Heart right ventricle (tissue), 16 donors: ENCODE results near the gene RIBC2. TPM values are rescaled to one million over a fixed set of nuclear protein-coding genes. Genes with fewer than 3 reads are reported as not detected.

Source experiments
- ATAC-seq, 8 donors: fragments of 200-7000 bp; cut with Tn5 transposase; one replicate each; pipeline ENCODE4 v1.9.1; 2020; ENCODE audit warnings: mild to moderate bottlenecking in 8 of 8, moderate library complexity in 8 of 8, moderate number of reproducible peaks in 1 of 8
- DNase-seq, 2 donors: peaks; one replicate each; pipeline ENCODE4 v3.0.0-alpha.2; 2020
- H3K27ac ChIP-seq, 10 donors: fragments of 200-600 bp; sonication (generic) in 2 of 10; one replicate each; pipeline versions ENCODE4 v1.5.0 to v1.8.0; 2020 to 2022; ENCODE audit warnings: mild to moderate bottlenecking in 3 of 10
- H3K27me3 ChIP-seq, 7 donors: fragments of 200-600 bp; one replicate each; pipeline ENCODE4 v1.8.0; 2021 to 2022; ENCODE audit warnings: mild to moderate bottlenecking in 2 of 7
- H3K36me3 ChIP-seq, 9 donors: fragments of 200-600 bp; sonication (generic) in 1 of 9; one replicate each; pipeline versions ENCODE4 v1.5.0 to v1.8.0; 2020 to 2022; ENCODE audit warnings: mild to moderate bottlenecking in 2 of 9
- H3K4me1 ChIP-seq, 9 donors: fragments of 200-600 bp; sonication (generic) in 1 of 9; one replicate each; pipeline versions ENCODE4 v1.5.0 to v1.8.0; 2020 to 2022; ENCODE audit warnings: mild to moderate bottlenecking in 4 of 9
- H3K4me3 ChIP-seq, 10 donors: fragments of 200-600 bp; sonication (generic) in 2 of 10; one replicate each; pipeline versions ENCODE4 v1.5.0 to v1.8.0; 2020 to 2022; ENCODE audit warnings: mild to moderate bottlenecking in 7 of 10, moderate library complexity in 2 of 10
- H3K9me3 ChIP-seq, 11 donors: fragments of 200-600 bp in 10 of 11; sonication (generic) in 2 of 11; one replicate each; pipeline versions ENCODE4 v1.5.0 to v1.8.0; 2013 to 2022; ENCODE audit warnings: mild to moderate bottlenecking in 2 of 11, control low read depth in 1 of 11, moderate library complexity in 1 of 11
- WGBS, 2 donors: extraction: QIAGEN DNeasy Blood & Tissue Kit; methylation state at CpG; one replicate each; pipeline ENCODE4 v1.1.7; 2013; ENCODE audit warnings: inconsistent platforms in 1 of 2; 5-methylcytosine and 5-hydroxymethylcytosine counted together
- intact Hi-C, 10 donors: fragments of 100-400 bp; cut with DNase I; formaldehyde crosslinking; loops; one replicate each; pipeline versions ENCODE4 v1.11.1 to v1.14.2; 2022
- polyA plus RNA-seq, 2 donors: library from polyadenylated mRNA; stranded (reverse); fragments of 200-250 nt; gene quantifications; one replicate each; pipeline ENCODE4 v1.2.3, GENCODE V29; 2013
- total RNA-seq, 10 donors: library from RNA; stranded (reverse); fragmentation: NEBNext Ultra II Directional in 3 of 10; extraction: Animal tissue kit (Norgen Biotek cat#: 25700) in 3 of 10; gene quantifications; one replicate each; pipeline versions ENCODE4 v1.2.1 to v1.2.4, GENCODE V29; 2021 to 2023
- TF ChIP-seq, protein P1 (sequence below), 9 donors: fragments of 200-600 bp; sonication (generic) in 2 of 9; IDR thresholded peaks; one replicate each; pipeline versions ENCODE4 v1.5.0 to v1.8.0; 2021 to 2022; ENCODE audit warnings: antibody characterized with exemption in 9 of 9, mild to moderate bottlenecking in 5 of 9, moderate library complexity in 1 of 9
- donor health status: Arrhythmogenic right ventricular cardiomyopathy.
- donor health status: ischemic (EF 13 %, LVEDD 7.1; RV severe dilation, severe dysfunction).
- donor health status: healthy with polysubstance abuse.
- donor health status: DM: no; HTN: yes; CAD: no.
- donor health status: DM: no; HTN: no; CAD: no.
- donor health status: ischemic (EF 25% LVEDD 6.9; RV normal size, moderate dysfunction).
- donor health status: ischemic (EF 25% LVEDD 5.7; RV mildly dilated, moderate dysfunction).
- donor health status: healthy.
- donor health status: DM: yes; HTN: yes; CAD: no.
- donor health status: Ischemic cardiomyopathy.
- donor health status: ischemic (EF 35%, LVEDD 5.7; RV mildly dilated, moderate dysfunction).
- donor health status: nonischemic (EF 11% LVEDD 7.7; RV severe dilation, severe dysfunction).
- donor health status: DM: yes; HTN: yes; CAD: no.
- donor health status: PGD.
- donor health status: ischemic (EF 29% LVEDD 5.4; RV normal size, mild dysfunction).
- donor health status: nonischemic (EF 23%, LVEDD 6.1; RV moderate dilation, normal function).

RIBC2 gene
- total and polyA plus RNA-seq, 12 donors = 0.06 to 1.2 (median 0.20) TPM; not detected in 9

DNA sequence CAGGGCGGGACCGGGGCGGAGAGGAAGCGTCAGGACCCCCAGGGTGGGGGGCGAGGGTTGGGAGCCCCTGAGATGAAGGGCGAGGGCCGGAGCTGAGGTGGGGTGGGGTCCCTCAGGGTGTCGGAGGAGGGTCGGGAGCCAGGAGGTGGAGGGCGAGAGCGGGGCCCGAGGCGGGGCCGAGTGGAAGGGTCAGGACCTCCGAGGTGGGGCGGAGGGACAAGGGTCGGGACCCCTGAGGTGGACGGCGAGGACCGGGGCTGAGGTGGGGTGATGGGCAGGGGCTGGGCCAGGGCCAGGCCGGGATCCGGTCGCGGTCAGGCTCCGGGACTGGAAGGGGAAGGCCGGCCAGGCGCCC lies 503 bp upstream of the RIBC2 start:
- TF ChIP-seq, protein P1, sequence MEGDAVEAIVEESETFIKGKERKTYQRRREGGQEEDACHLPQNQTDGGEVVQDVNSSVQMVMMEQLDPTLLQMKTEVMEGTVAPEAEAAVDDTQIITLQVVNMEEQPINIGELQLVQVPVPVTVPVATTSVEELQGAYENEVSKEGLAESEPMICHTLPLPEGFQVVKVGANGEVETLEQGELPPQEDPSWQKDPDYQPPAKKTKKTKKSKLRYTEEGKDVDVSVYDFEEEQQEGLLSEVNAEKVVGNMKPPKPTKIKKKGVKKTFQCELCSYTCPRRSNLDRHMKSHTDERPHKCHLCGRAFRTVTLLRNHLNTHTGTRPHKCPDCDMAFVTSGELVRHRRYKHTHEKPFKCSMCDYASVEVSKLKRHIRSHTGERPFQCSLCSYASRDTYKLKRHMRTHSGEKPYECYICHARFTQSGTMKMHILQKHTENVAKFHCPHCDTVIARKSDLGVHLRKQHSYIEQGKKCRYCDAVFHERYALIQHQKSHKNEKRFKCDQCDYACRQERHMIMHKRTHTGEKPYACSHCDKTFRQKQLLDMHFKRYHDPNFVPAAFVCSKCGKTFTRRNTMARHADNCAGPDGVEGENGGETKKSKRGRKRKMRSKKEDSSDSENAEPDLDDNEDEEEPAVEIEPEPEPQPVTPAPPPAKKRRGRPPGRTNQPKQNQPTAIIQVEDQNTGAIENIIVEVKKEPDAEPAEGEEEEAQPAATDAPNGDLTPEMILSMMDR (IDR thresholded peaks at IDR 0.05) = no peak
- Histone ChIP-seq H3K36me3 (no peaks in the 10 kb centered on the region), H3K4me3 (peak overlapping the region in 9 of 10 donors; percentile 34 to 61 (median 48)), H3K9me3 (no peaks in the 10 kb centered on the region), H3K27me3 (peaks cover 0 to 12% (median 0%) of the 10 kb centered on the region in 7 donors), H3K4me1 (peaks cover 0 to 21% (median 11%) of the 10 kb centered on the region in 9 donors), H3K27ac (peak overlapping the region in 1 of 10 donors; percentile 26)
- DNase-seq (no peak), ATAC-seq (peak in 5 of 8 donors; percentile 9 to 47 (median 16))
- intact Hi-C loops = loop anchor here in 1 of 10 donors (5.0 kb wide), 1 partner anchor 71 kb away; no protein-coding TSS in a partner anchor
- 89 to 91% methylated on average over 21 to 27 of the region's 27 CpGs for WGBS, 2 donors

DNA sequence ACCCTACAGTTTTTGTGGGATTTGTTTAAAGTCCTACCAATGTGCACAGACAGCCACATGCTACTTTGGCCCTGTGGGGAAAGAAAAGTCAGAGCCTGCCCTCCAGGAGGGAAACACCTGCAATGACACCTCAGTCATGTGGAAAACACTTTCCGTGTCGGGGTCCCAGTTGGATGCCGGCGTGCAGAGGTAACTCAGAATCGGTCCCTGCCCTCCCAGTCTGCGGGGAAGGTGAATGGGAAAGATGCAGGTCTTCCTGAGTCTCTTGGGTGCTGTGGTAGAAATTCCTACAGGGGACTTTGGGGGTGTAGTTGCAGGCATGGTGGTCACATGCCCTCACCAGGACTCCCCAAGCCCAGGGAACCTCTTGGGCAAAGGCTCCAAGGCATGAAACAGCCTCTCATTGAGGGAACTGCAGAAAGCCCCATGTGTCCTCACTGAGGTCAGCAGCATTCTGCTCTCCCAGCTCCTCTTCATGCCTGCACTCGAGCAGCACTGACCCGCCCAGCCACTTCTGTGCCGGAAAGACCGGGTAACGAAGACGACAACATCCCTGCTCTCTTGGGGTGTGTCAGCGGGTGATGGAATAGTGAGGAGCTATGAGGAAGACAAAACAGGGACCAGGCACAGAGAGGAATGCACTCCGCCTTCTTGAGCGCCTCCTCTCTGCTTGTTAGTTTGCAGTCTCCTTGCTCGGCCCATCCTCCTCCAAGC lies 4.7 kb downstream of the RIBC2 start:
- H3K4me1 ChIP-seq = peaks cover 0 to 26% (median 8%) of the 10 kb centered on the region in 9 donors
- H3K27me3 ChIP-seq = peaks cover 0 to under 1% (median 0%) of the 10 kb centered on the region in 7 donors
- H3K27ac ChIP-seq = no peak overlapping the region
- ATAC-seq (no peak), DNase-seq (no peak)
- H3K4me3 ChIP-seq = no peak overlapping the region
- TF ChIP-seq, protein P1 (IDR thresholded peaks at IDR 0.05) = no peak
- H3K9me3 ChIP-seq = no peaks in the 10 kb centered on the region
- 96 to 97% methylated on average over 16 of the region's 16 CpGs for WGBS, 2 donors
- no peaks in the 10 kb centered on the region for H3K36me3 ChIP-seq
- intact Hi-C loops = no loop called here

DNA sequence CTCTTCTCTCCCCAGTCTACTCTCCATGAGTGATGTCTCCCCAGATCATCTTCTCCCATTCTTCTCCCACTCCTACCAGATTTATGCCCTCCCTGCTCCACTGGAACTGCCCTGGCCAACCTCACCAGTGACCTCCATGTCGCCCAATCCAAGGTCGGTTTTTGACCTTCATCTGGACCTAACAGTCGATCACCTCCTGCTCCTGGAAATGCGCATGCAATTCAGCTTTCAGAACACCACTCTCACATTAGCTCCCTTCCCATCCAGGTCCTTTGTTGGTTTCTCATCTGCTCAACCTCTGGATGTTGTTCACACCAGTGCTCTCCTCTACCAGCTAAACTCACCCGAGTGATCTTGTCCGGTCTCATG lies 5.3 kb downstream of the RIBC2 start:
- Histone ChIP-seq H3K4me1 (peaks cover 0 to 22% (median 2%) of the 10 kb centered on the region in 9 donors), H3K4me3 (no peak overlapping the region), H3K9me3 (no peaks in the 10 kb centered on the region), H3K36me3 (no peaks in the 10 kb centered on the region), H3K27me3 (no peaks in the 10 kb centered on the region), H3K27ac (no peak overlapping the region)
- TF ChIP-seq, protein P1 (IDR thresholded peaks at IDR 0.05) = no peak
- intact Hi-C loops = no loop called here
- no peak for DNase-seq
- WGBS, 2 donors = 93 to 95% methylated on average over 6 of the region's 6 CpGs
- no peak for ATAC-seq

DNA sequence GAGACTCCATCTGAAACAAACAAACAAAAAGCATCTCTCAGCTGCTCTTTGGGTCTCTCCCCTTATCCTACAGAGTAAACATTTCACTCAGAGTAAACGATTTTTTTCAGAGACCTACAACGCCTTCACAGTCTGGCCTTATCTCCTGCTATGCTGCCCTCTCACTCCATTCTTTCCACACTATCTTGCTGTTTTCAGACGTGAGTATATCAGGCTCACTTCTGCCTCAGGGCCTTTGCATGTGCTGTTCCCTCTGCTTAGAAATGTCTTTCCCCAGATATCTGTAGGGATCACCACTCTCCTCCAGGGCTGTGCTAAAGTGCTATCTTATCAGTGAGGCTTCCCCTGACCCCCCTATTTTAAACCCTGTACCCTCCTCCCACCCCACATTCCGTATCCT lies 6.5 kb downstream of the RIBC2 start:
- H3K9me3 ChIP-seq = no peaks in the 10 kb centered on the region
- H3K27ac ChIP-seq = no peak overlapping the region
- no peak overlapping the region for H3K4me3 ChIP-seq
- H3K4me1 ChIP-seq = peaks cover 0 to 16% (median 0%) of the 10 kb centered on the region in 9 donors
- no peak for ATAC-seq
- intact Hi-C loops = loop anchor here in 1 of 10 donors (5.0 kb wide), 1 partner anchor 103 kb away; no protein-coding TSS in a partner anchor
- no peaks in the 10 kb centered on the region for H3K27me3 ChIP-seq
- TF ChIP-seq, protein P1 (IDR thresholded peaks at IDR 0.05) = no peak
- no peaks in the 10 kb centered on the region for H3K36me3 ChIP-seq
- WGBS, 2 donors = 72 to 79% methylated on average over 4 of the region's 4 CpGs
- no peak for DNase-seq
